Large intestine (tissue), 3 donors: Measurements from ENCODE around the gene WDFY4. TPM values are rescaled to one million over a fixed set of nuclear protein-coding genes. Genes with fewer than 3 reads are reported as not detected.

ENCODE experiments used
- DNase-seq, 2 donors: peaks; one replicate each; pipeline versions ENCODE4 v3.0.0 to v3.0.0-alpha.2; 2013
- H3K27ac ChIP-seq: one replicate; pipeline ENCODE4 v1.5.1; 2013; ENCODE audit warnings: low read length
- H3K27me3 ChIP-seq: 2 replicates; pipeline ENCODE4 v1.6.1; 2013; ENCODE audit warnings: low read length; ENCODE audit not compliant: control insufficient read depth, insufficient read depth
- H3K36me3 ChIP-seq: 2 replicates; pipeline ENCODE4 v1.6.1; 2013; ENCODE audit warnings: low read length; ENCODE audit not compliant: control insufficient read depth, insufficient read depth
- H3K4me1 ChIP-seq: one replicate; pipeline ENCODE4 v1.6.1; 2013; ENCODE audit warnings: low read length; ENCODE audit not compliant: control insufficient read depth, insufficient read depth
- H3K4me3 ChIP-seq: one replicate; pipeline ENCODE4 v1.5.1; 2013; ENCODE audit warnings: low read length
- H3K9me3 ChIP-seq: one replicate; pipeline ENCODE4 v1.6.1; 2013; ENCODE audit warnings: mild to moderate bottlenecking, low read depth, low read length, moderate library complexity; ENCODE audit not compliant: control insufficient read depth
- WGBS: methylation state at CpG from one replicate; pipeline ENCODE4 v1.1.5; 2013; ENCODE audit warnings: low lambda C conversion rate; ENCODE audit not compliant: insufficient coverage; 5-methylcytosine and 5-hydroxymethylcytosine counted together
- polyA plus RNA-seq: library from polyadenylated mRNA; unstranded; fragments of 120-200 nt; gene quantifications from one replicate; pipeline ENCODE4 v1.2.1, GENCODE V29; 2013

The WDFY4 gene
- polyA plus RNA-seq, 1 donor, result 3.5 TPM

DNA sequence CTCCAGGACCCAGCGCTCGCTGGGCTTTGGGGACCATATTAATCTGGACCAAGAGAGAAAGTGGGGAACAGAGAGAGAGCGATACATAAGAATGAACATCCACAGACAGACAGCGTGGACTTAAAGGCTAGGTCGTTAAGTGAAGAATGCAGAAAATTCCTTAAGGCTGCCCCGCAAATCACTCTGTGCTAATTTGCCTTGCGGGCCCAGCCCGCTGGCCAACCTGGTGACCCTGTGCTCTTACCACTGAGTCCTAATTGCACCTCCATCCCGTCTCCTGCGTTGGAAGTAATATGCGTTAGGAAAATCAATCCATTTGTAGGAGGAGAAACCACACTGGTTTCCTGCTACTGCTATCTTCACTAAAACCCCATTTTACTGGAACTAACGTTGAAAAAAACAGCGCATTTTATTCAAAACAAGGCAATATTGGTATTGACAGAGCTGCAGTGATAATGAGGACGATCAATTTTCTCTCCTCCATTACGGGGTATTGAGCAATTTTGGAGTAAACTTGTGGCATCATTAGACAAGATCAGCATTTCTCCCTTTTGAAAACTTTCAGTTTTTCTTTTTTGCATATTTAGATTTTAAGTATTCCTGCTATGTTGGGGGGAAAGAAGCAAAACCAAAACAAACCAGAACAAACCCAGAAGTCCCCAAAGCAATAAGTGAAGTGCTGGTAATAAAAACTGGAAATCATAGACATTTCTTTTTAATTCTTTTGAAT, 85.2 kb downstream of the WDFY4 start:
- Histone ChIP-seq H3K27me3 (no peaks in the 10 kb centered on the region), H3K9me3 (no peaks in the 10 kb centered on the region), H3K36me3 (no peaks in the 10 kb centered on the region), H3K4me3 (no peak overlapping the region), H3K4me1 (no peaks in the 10 kb centered on the region), H3K27ac (no peak overlapping the region)
- 92% methylated on average over 2 of the region's 15 CpGs for WGBS
- no peak for DNase-seq

DNA sequence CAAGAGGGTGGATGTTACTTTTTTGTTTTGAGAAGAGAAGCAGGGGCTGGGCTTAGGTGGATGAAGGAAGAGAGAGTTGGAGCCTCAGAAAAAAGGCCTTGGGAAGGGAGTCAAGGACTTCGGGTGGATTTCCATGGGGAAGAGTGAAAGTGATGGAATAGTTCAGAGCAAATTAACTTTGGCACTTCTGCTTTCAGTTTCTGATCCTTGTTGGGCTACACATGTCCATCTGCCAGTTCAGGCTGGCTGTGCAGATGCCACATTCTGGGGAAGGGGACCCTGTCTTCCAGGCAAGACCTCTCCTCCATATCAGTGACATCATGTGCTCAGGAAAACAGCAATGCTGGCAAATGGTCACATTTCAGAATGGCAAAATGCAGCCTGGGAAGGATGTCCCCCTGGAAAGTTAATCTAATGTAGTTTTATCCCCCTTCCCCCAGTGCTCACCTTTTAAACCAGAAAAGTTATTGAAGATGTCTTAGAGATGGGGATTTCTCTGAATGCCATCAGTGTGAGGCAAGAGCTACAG, 86.0 kb downstream of the WDFY4 start:
- Histone ChIP-seq H3K4me3 (no peak overlapping the region), H3K27ac (no peak overlapping the region), H3K27me3 (no peaks in the 10 kb centered on the region), H3K4me1 (no peaks in the 10 kb centered on the region), H3K36me3 (no peaks in the 10 kb centered on the region), H3K9me3 (no peaks in the 10 kb centered on the region)
- no CpG with 5 or more reads among the region's 1 CpG for WGBS
- DNase-seq, result no peak

DNA sequence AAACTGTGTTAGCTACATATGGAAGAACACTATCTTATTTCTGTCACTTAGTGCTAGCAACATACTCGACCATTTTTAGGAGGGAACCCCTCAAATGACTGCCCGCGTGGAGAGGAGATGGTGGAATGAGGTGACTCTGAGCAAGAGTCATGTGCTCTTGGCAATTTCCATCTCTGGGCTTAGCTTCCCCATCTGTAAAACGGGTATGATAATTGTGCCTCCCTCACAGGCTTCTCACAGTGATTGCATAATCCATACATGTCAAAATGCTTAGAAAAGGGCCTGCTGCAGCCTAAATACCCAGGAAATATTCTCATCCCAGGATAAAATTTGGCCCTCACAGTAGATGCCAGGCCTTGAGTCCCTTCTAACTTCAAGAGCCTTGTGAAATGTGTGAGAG, 86.6 kb downstream of the WDFY4 start:
- Histone ChIP-seq H3K27ac (no peak overlapping the region), H3K9me3 (no peaks in the 10 kb centered on the region), H3K4me1 (no peaks in the 10 kb centered on the region), H3K4me3 (no peak overlapping the region), H3K27me3 (no peaks in the 10 kb centered on the region), H3K36me3 (no peaks in the 10 kb centered on the region)
- no peak for DNase-seq
- no CpG with 5 or more reads among the region's 4 CpGs for WGBS

DNA sequence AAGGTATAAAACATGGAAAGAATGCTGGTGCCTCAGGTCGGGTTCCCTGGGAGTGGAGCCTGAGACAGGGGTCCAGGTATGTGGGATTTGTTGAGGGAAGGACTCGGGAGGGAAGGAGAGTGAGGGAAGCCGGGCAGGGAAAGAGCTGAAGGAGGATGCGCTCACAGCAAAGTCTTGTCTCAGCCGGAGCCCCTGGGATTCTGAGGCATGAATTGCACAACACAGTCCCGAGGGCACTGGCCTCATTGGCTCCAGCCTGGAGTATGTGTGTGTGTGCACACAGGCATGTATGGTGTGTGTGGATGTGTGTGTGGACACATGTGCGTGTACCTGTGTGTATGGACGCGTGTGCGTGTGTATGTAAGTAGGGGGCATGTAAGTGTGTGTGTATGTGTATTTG, 87.4 kb downstream of the WDFY4 start:
- no CpG with 5 or more reads among the region's 10 CpGs for WGBS
- H3K27me3 ChIP-seq, result no peaks in the 10 kb centered on the region
- H3K4me3 ChIP-seq, result no peak overlapping the region
- H3K27ac ChIP-seq, result no peak overlapping the region
- no peaks in the 10 kb centered on the region for H3K9me3 ChIP-seq
- H3K36me3 ChIP-seq, result no peaks in the 10 kb centered on the region
- H3K4me1 ChIP-seq, result no peaks in the 10 kb centered on the region
- no peak for DNase-seq

DNA sequence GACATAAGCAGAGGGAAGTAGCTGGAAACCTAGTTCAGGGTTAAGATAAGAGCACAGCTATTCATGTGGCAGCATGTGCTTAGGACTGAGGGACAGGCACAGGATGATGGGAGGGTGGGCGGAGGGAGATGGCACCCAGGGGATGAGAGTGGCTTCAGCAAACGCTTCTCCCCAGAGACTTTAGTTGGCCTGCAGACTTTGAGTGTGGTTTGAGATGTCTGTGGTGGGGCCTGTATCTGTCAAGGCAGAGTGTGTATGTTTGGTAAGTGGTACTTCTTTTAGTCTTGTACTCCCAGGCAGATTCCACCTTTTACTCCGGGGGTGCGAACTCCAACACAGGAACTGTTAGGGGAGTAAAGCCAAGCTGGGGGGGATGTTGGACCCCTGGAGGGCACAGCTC, 88.9 kb downstream of the WDFY4 start:
- no peak overlapping the region for H3K4me3 ChIP-seq
- H3K27me3 ChIP-seq, result no peaks in the 10 kb centered on the region
- H3K4me1 ChIP-seq, result no peaks in the 10 kb centered on the region
- H3K27ac ChIP-seq, result no peak overlapping the region
- DNase-seq, result no peak
- no peaks in the 10 kb centered on the region for H3K36me3 ChIP-seq
- WGBS, result no CpG with 5 or more reads among the region's 4 CpGs
- no peaks in the 10 kb centered on the region for H3K9me3 ChIP-seq

DNA sequence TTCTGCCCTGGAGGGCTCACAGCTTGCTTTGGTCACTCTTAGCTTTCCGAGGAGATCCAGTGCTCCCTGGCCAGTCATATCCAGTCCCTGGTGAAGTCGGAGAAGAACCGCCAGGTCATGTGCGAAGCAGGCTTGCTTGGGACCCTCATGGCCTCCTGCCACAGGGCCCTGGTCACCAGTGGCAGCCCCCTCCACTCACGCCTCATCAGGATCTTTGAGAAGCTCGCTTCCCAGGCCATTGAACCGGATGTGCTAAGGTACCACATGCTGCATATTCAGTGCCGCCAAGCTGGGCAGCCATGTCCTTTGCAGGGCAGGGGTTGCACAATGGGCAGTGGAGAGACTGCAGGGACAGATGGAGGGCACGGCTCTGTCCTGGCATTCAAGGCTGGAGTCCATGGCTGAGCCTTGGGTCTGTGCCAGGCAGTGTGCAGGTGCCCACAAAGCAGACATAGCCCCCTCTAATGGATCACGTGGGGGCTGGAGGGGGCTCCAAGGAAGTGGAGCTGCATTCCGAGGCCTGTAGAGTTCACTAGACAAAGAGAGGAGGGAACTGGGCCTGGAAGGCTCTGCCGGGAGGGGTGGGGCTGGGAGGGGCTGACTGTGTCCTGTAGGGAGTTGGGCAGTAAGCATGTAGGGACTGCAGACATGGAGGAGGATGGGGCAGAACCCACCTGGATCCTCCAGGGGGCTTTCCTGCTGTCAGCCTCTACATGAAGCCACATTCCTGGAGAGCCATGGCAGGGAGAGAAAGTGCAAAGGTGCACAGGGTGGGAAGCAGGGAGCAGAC, 89.9 kb downstream of the WDFY4 start:
- no peak overlapping the region for H3K27ac ChIP-seq
- no peak for DNase-seq
- H3K9me3 ChIP-seq, result no peaks in the 10 kb centered on the region
- H3K36me3 ChIP-seq, result no peaks in the 10 kb centered on the region
- no peaks in the 10 kb centered on the region for H3K27me3 ChIP-seq
- WGBS, result no CpG with 5 or more reads among the region's 12 CpGs
- no peak overlapping the region for H3K4me3 ChIP-seq
- H3K4me1 ChIP-seq, result no peaks in the 10 kb centered on the region

DNA sequence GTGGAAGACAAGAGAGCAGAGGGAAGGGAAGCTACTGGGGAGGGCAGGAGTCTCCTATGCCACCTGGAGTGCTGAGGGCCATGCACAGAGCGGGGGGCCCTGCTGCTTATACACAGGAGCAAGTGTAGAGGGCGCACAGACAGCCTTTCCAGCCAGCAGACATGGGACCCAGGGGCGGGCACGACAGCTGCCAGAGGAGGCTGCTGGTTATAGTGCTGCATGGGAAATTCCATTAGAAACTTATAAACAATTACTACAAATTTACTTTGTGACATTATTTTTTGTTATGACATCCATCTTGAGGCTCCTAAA, 90.5 kb downstream of the WDFY4 start:
- Histone ChIP-seq H3K27me3 (no peaks in the 10 kb centered on the region), H3K4me1 (no peaks in the 10 kb centered on the region), H3K4me3 (no peak overlapping the region), H3K9me3 (no peaks in the 10 kb centered on the region), H3K36me3 (no peaks in the 10 kb centered on the region), H3K27ac (no peak overlapping the region)
- WGBS, result no CpG with 5 or more reads among the region's 4 CpGs
- no peak for DNase-seq

DNA sequence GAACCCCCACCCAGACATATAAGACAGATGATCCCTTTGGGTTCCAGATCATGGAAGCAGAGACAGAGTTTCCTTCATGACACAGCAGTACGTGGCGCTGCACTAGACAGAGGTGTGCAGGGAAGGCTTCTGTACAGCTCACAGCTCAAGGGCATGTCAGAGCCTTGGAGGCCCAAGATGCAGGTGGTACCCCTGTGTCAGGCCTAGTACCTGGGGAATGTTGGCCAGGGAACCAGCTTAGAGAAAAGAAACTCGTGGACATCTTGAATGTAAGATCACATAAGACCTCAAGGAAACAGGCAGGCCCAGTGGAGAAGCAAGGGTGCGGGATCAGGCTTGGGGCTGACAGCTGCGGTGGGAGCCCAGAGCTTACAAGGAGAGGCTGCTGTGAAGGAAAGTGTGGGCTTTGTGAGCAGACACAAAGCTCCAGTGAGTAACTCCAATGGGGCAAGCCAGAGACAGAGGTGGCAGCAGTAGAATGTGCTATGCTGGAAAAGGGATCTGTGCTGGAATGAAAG, 91.4 kb downstream of the WDFY4 start:
- no peak for DNase-seq
- no peaks in the 10 kb centered on the region for H3K4me1 ChIP-seq
- no peaks in the 10 kb centered on the region for H3K36me3 ChIP-seq
- H3K27me3 ChIP-seq, result no peaks in the 10 kb centered on the region
- H3K9me3 ChIP-seq, result no peaks in the 10 kb centered on the region
- H3K27ac ChIP-seq, result no peak overlapping the region
- no CpG with 5 or more reads among the region's 5 CpGs for WGBS
- no peak overlapping the region for H3K4me3 ChIP-seq

DNA sequence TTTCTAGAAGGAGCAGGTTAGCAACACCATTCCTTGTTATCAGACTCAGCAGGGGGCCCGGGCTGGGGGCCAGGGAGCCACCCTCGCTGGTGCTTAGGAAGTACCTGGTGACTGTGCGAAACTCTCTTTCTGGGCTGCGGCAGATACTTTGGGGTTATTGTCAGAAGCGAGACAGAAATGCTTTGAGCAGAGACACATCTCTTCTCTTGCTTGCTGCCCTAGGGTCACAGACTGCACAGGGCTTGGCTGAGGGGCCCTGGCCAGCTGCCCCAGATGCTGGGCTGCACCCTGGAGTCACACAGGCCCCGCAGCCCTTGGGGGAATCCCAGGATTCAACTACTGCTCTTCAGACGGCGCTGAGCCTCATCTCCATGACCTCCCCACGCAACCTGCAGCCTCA, 91.9 kb downstream of the WDFY4 start:
- H3K27ac ChIP-seq, result no peak overlapping the region
- H3K36me3 ChIP-seq, result no peaks in the 10 kb centered on the region
- H3K27me3 ChIP-seq, result no peaks in the 10 kb centered on the region
- H3K4me1 ChIP-seq, result no peaks in the 10 kb centered on the region
- no peak for DNase-seq
- no peaks in the 10 kb centered on the region for H3K9me3 ChIP-seq
- H3K4me3 ChIP-seq, result no peak overlapping the region
- WGBS, result 100% methylated on average over 1 of the region's 9 CpGs

DNA sequence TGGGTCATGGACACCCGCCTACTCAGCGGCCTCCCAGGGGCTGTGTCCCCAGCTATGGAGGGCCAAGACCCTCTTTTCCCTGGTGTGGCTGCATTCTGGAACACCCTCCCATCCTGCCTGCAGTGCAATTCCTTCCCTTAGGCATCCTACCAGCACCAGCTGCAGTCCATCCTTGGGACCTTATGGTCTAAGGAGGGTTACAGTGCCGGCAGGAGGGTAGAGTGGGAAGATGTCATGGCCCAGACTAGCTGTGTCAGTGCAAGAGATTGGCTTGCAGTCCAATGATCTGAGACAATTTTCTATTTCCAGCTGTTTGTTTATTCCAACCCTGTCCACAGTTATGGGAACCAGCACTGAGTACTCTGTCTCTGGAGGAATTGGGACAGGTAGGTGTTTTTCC, 92.4 kb downstream of the WDFY4 start:
- Histone ChIP-seq H3K4me3 (no peak overlapping the region), H3K36me3 (no peaks in the 10 kb centered on the region), H3K4me1 (no peaks in the 10 kb centered on the region), H3K27ac (no peak overlapping the region), H3K27me3 (no peaks in the 10 kb centered on the region), H3K9me3 (no peaks in the 10 kb centered on the region)
- no peak for DNase-seq
- WGBS, result 67% methylated on average over 1 of the region's 3 CpGs
